GM15510 (cell line): ENCODE results near the gene ZFAND6.

ENCODE experiments used
- POLR2A ChIP-seq: IDR thresholded peaks from 3 replicates; pipeline ENCODE4 v1.6.1; 2011; ENCODE audit warnings: borderline replicate concordance; ENCODE audit not compliant: insufficient read length; ENCODE audit errors: extremely low read depth

Gene ZFAND6

DNA sequence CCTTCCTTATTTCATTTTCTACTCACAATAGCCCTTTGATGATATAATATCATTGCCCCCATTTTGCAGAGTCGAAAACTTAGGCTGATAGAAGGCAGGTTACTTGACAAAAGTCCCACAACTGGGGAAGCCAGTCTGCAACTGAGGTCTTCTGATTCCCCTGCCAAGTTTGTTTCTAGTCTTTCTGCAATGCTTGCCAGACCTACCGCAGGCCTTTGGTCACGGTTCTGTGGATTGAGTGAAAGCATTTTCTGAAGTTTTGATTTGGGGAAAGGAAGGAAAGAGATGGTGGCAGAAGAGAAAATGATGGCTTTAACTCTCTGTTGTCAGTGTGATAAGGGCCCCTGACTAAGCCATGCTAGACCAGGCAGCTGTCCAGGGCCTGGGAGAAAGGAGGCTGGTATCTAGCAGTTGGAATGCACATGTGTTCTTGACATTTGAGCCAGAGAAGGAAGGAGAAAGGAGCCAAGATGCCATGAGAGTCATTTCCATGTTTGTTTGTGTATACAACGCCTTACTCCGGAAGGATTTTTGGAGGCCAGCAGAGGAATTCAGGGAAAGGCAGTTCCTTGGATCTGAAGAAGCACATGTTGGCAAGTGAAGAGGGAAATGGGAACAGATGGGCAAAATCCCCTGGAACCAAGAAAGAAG, 123.3 kb downstream of the ZFAND6 start:
- TF ChIP-seq POLR2A, result no peak

DNA sequence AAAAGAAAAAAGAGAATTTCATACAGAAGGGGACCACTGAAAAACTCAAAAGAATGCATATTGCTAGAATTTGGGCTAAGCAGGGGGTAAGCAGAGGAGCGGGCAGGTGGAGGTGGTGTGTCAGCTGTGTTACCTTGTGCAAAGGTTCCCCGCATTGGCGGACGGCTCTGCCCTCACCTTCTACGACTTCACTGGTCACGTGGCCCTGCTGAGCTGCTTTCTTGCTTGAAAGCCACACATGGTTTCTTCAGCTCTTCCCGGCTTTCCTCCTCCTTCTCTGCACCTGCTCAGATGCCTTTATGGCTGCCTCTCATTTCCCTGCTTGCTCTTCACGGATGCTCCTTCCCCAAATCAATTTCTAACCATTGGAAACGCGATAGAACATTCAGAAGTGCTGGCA, 123.8 kb downstream of the ZFAND6 start:
- no peak for TF ChIP-seq POLR2A

DNA sequence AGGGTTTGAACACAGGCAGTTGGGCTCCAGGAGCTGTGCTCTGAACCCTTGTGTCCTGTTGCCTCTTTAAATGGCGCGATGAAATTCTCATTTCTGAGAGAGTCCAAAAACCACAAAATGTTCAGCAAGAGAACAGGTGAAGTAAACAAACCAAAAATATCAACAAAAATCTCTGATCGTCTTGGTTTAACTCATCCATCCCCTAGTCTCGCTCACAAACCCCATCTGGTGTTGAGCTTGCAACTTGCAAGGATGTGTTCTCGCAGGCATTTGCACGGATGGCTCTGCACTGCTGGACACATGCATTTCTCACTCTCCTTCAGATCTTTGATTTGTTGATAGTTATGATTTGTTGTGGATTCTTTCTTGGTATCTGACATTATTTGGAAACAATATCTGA, 124.4 kb downstream of the ZFAND6 start:
- TF ChIP-seq POLR2A, result no peak

DNA sequence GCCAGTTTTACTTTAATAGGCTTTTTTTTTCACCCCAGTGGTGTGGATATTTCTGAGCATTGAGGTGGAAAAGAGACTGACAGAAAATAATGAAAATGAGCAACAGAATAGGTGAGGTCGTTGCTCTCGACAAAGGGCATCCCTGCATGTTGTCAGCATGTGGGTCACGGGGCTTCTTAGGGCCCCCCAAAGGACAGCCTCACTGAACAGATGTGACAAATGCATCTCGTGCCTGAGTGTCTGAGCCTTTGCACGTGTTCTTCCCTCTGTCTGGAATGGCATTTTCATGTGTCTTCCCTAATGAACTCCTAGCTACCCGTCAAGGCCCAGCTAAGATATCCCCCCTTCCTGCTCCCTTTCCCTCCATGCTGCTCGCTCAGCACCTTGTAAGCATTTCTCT, 125.1 kb downstream of the ZFAND6 start:
- TF ChIP-seq POLR2A, result no peak

GRCh38 chr15:80185152-80185551, 125.7 kb downstream of the ZFAND6 start:
- no peak for TF ChIP-seq POLR2A

- no peak for TF ChIP-seq POLR2A
These were observed 126.6 kb downstream of the ZFAND6 start for GRCh38 chr15:80186066-80186465.

DNA sequence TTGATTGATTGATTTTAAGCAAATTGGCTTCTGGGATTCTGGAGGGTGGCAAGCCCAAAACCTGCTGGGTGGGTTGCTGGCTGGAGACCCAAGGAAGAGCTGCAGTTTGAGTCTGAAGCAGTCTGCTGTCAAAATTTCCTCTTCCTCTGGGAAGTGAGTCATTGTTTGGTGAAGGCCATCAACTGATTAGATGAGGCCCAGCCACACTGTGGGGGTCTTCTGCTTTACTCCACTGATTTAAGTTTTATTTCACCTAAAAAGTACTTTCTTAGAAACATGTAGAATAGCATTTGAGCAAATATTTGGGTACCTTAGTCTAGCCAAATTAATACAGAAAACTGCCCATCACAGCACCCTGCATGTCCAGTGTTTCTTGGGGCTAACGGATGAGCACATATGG, 127.1 kb downstream of the ZFAND6 start:
- TF ChIP-seq POLR2A, result no peak
